Activated T-cell treated with anti-CD3 and anti-CD28 coated beads, Interleukin-2, amount 50 U/mL, for 4 hours (primary cell): ENCODE data around the gene SPDYE2. TPM values are rescaled to one million over a fixed set of nuclear protein-coding genes. Genes with fewer than 3 reads are reported as not detected.
"Not testable (repeated sequence)": the region's sequence is repeated elsewhere in the genome, so short reads cannot be mapped to it uniquely, and the experiment has no call there.

Source experiments
- ATAC-seq, 2 donors: fragments of 200-7000 bp; cut with Tn5 transposase; one replicate each; pipeline ENCODE4 v1.10.0; 2021
- DNase-seq: peaks from one replicate; pipeline ENCODE4 v3.0.0-alpha.2; 2020
- H3K27me3 Mint-ChIP-seq: one replicate; pipeline ENCODE4 v1.8.0; 2021; ENCODE audit warnings: low read depth, mixed read lengths
- H3K36me3 Mint-ChIP-seq: one replicate; pipeline ENCODE4 v1.8.0; 2022; ENCODE audit warnings: mixed read lengths; ENCODE audit not compliant: insufficient read depth
- H3K4me1 Mint-ChIP-seq: one replicate; pipeline ENCODE4 v1.8.0; 2021; ENCODE audit warnings: low read depth, mixed read lengths
- H3K4me3 Mint-ChIP-seq: one replicate; pipeline ENCODE4 v1.8.0; 2021; ENCODE audit warnings: mild to moderate bottlenecking, moderate library complexity, mixed read lengths
- H3K9me3 Mint-ChIP-seq: one replicate; pipeline ENCODE4 v1.8.0; 2021; ENCODE audit warnings: mixed read lengths
- total RNA-seq, 3 donors: library from RNA; stranded (reverse); gene quantifications; one replicate each; pipeline ENCODE4 v1.2.1, GENCODE V29; 2021

Gene SPDYE2, protein sequence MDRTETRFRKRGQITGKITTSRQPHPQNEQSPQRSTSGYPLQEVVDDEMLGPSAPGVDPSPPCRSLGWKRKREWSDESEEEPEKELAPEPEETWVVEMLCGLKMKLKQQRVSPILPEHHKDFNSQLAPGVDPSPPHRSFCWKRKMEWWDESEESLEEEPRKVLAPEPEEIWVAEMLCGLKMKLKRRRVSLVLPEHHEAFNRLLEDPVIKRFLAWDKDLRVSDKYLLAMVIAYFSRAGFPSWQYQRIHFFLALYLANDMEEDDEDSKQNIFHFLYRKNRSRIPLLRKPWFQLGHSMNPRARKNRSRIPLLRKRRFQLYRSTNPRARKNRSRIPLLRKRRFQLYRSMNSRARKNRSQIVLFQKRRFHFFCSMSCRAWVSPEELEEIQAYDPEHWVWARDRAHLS
- total RNA-seq: not detected

DNA sequence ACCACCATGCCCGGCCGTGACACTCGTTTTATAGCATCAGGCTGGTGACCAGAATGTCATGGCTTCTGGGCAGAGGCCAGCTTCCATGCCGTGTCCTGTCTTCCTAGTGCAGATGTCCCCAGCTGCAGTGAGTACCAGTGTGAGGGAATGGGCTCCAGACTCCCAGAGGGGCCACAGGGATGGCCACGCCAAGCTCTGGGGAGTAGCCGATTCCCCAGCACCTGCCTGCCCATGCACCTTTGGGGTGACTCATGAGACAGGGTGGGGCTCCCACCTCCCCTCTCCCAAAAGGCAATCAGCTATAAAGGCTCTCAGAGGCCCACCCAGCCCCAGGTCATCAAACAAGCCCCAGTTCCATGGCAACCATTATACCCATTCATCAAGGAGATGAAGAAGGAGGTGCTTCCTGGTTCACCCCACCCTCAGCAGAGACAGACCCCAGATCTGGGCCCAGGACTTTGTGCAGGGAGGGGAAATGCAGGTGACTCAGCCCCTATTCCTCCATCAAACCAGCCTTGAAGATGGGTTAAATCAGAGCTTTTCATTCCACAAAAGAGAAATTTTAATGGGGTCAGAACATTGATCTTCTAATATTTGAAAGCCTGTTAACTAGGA lies at the start of gene SPDYE2:
TSS of gene SPDYE2 (plus strand) at position 419 of the 615 bp plus-strand sequence. CDS start 2,030 bp downstream, outside the sequence.
- not testable (repeated sequence) for H3K36me3 Mint-ChIP-seq, H3K4me3 Mint-ChIP-seq, DNase-seq, ATAC-seq, H3K9me3 Mint-ChIP-seq, H3K4me1 Mint-ChIP-seq, H3K27me3 Mint-ChIP-seq

DNA sequence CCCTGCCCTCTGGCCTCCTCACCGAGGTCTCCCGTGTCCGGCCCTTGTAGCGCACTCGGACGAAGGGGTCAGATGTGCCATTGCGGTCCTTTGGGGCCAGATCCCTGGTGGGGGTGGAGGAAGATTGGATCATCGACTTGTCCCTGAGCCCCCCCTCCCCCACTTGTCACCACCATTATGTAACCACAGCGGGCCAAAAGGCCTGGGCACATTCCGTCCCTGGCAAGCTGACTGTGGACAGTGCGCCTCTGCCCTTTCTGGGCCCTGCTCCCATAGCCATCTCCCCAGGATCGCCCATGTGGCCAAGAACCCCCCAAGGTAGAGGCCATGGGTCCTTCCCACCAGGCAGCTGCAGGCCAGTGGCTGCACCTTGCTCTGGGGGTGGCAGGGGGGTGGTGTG lies 47.9 kb upstream of the SPDYE2 start:
- not testable (repeated sequence) for H3K4me1 Mint-ChIP-seq, ATAC-seq, H3K9me3 Mint-ChIP-seq, H3K4me3 Mint-ChIP-seq, DNase-seq, H3K27me3 Mint-ChIP-seq, H3K36me3 Mint-ChIP-seq

DNA sequence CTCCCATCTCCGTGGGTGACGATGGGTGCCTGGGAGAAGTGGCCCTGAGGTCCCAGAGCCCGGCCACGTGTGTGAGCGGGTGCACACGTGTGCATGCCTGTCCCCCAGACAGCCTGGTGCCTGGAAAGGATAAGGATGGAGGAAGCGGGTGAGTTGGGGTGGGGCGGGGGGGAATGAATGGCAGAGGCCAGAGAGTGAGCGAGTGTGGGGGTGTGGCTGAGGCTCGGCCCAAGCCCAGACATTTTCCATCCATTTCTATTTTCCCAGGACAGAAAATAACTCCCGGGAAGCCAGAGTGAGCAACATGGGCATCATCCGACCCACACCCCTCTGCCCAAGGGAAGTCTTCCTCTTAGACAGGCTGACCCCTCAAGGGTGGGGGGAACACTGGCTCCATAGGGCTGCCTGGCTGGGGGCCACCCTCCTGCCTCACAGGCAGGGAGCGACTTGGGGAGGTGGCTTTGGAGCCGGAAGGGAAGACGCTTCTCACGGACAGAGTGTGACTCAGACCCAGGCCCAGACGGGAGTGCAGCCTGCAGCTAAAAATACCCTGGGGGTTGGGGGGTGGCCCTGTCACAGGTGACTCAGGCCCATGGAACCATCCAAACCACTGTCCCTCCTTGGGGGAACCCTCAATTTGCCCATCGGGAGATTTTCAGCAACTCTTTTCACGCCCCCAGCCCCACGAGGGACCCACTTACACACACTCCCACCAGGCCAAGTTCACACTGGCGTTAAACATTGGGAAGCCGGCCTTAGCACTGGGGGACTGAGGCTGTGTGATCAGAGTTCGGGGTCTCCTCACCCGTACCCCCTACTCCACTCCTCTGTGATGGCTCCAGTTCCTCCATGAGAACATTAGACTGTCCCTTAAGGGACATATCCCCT lies 45.5 kb upstream of the SPDYE2 start:
- not testable (repeated sequence) for ATAC-seq, H3K27me3 Mint-ChIP-seq

DNA sequence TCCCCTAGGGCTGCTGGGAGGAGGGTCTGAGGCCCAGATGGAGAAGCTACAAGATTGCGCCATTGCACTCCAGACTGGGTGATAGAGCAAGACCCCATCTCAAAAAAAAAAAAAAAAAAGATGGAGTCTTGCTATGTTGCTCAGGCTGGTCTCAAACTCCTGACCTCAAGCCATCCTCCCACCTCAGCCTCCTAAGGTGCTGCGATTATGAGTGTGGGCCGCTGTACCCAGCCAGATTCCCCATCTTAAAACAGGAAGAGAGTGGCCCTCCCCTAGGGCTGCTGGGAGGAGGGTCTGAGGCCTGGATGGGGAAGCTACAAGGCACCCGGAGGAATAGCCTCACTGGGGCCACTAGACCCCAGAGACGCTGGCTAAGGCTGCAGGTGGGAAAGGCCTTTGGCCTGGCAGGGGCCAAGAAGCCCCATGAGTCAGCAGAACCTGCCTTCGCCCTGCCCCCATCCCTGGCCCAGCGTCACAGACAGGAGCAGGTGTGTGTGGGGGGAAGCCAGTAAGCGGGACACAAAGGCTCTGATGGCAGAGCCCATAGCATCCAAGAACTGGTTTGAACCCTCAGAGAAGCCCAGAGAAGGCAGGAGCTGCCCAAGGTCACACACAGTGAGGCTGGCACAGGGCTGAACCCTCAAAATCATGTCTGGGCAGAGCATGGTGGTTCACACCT lies 43.5 kb upstream of the SPDYE2 start:
- not testable (repeated sequence) for H3K27me3 Mint-ChIP-seq, H3K9me3 Mint-ChIP-seq, H3K4me3 Mint-ChIP-seq

More for the DNA sequence above, 45.5 kb upstream of the SPDYE2 start:
- H3K9me3 Mint-ChIP-seq, DNase-seq, H3K4me3 Mint-ChIP-seq, H3K36me3 Mint-ChIP-seq, H3K4me1 Mint-ChIP-seq: not testable (repeated sequence)

DNA sequence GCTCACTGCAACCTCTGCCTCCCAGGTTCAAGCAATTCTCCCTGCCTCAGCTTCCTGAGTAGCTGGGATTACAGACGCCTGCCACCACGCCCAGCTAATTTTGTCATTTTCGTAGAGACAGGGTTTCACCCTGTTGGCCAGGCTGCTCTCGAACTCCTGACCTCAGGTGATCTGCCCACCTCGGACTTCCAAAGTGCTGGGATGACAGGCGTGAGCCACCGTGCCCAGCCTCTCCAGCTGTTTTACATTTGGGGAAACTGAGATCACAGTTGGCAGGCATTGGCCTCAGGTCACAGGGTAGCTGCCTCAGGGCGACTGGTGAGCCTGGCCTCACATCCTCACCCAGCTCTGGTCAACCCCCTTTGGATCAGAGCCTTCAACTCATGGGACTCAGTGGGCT lies 40.5 kb upstream of the SPDYE2 start:
- not testable (repeated sequence) for H3K27me3 Mint-ChIP-seq, H3K4me3 Mint-ChIP-seq, H3K36me3 Mint-ChIP-seq, ATAC-seq, DNase-seq, H3K4me1 Mint-ChIP-seq, H3K9me3 Mint-ChIP-seq

More for the DNA sequence above, 43.5 kb upstream of the SPDYE2 start:
- not testable (repeated sequence) for ATAC-seq, H3K36me3 Mint-ChIP-seq, DNase-seq, H3K4me1 Mint-ChIP-seq

DNA sequence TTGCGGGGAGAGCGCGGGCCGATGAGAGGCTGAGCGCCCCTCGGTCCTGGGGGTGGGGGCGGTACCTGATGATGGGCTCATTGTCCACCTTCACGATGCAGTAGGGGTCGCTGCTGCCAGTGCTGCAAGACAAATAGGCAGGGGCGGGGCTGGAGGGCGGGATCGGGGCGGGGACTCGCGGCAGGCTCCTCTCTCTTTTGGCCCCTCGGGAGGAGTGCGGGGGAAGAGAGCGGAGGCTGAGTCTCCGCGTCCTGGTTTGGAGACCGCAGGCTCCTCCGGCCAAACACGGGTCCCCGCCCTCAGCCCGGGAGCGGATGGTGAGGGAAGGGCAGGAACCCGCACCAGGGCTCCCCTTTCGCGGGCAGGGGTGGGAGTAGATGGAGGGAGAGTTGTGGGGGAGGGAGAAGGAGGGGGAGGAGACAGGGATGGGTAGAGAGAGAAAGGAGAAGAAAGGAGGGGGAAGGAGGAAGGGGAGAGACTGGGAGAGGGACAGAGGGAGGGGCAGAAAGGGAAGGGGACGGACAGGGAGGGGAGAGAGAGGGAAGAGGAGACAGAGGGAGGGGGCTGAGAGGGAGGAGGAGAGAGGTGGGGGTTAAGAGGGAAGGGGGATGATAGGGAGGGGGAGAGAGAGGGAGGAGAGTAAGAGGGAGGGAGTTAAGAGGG lies 39.0 kb upstream of the SPDYE2 start:
- not testable (repeated sequence) for H3K9me3 Mint-ChIP-seq, H3K4me1 Mint-ChIP-seq, H3K4me3 Mint-ChIP-seq, H3K36me3 Mint-ChIP-seq, H3K27me3 Mint-ChIP-seq, DNase-seq
- ATAC-seq: peak; percentile 82 to 84

DNA sequence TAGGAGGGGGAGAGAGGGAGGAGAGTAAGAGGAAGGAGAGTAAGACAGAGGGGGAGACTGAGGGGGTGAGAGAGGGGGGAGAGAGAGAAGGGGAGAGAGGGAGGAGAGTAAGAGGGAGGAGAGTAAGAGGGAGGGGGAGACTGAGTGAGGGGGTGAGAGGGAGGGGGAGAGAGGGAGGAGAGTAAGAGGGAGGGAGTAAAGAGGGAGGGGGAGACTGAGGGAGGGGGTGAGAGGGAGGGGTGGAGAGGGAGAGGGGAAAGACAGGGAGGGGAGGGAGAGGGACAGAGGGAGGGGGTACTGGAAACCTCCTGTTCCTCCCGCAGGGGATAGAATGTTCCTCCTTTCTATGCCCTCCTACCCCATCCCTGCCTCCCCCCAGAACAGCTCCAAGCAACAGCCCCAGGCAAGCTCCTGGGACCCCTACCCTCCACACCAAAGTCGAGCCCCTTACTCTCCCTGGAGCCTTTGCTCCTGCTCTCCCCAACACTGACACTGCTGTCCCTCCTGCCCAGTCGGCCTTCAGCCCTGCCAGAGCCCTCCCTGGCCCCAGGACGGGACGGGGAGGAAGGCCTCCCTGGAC lies 38.3 kb upstream of the SPDYE2 start:
- H3K9me3 Mint-ChIP-seq, H3K36me3 Mint-ChIP-seq, H3K4me1 Mint-ChIP-seq, H3K27me3 Mint-ChIP-seq, DNase-seq, ATAC-seq, H3K4me3 Mint-ChIP-seq: not testable (repeated sequence)

DNA sequence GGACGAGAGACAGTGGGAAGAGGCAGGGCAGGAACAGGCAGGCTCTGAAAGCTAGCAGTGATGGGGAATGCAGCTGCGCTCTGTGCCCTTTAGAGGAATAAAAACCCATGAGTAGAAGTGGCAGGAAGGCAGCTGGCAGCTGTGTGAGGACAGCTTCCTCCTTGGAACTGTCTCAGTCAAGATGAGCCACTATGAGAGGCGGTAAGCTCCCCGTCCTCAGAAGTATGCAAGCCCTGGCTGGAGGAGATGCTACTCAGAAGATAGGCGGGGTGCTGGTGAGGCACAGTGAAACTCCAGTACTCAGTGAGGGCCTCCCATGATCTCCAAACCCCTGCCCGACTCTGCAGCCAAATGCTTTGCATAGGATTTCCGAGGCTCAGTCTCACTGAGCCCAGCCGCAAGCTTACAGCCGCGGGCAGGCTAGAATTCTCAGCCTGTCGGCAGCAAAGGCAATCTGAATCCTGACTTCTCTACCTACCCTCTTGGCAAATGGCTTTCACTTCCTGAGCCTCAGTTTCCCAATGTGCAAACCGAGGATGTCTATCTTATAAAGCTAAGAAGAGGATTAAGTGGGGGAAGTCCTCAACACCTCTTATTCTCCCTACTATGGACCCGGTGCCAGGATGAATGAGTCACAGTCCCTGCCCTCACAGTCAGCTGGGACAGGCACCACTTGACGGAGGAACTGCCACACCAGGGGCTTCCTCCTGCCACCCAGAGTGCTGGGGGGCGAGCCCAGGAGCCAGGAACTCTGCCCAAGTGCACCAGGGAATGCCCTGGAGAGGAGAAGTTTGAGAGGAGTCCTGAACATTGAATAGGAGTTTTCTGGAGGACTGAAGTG lies 35.9 kb upstream of the SPDYE2 start:
- not testable (repeated sequence) for H3K36me3 Mint-ChIP-seq, ATAC-seq, DNase-seq, H3K27me3 Mint-ChIP-seq, H3K4me3 Mint-ChIP-seq, H3K4me1 Mint-ChIP-seq, H3K9me3 Mint-ChIP-seq

DNA sequence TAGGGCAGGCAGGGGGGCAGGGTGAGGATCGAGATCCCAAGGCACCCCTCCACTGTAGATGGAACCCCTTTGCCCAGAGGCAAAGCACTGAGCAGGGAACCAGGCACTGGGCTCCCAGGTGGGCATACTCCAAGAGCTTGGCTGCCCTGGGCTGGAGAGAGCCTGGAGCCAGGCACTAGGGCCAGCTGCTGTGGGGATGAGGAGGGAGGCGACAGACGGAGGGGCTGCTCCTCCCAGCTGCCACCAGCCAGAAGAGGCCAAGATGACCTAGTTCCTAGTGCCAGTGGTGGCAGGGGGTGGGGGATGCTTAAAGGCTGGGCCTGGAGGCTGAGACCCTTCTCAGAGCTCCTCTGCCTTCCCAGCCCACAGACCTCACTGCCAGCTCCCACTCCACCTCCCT lies 35.1 kb upstream of the SPDYE2 start:
- not testable (repeated sequence) for H3K9me3 Mint-ChIP-seq

DNA sequence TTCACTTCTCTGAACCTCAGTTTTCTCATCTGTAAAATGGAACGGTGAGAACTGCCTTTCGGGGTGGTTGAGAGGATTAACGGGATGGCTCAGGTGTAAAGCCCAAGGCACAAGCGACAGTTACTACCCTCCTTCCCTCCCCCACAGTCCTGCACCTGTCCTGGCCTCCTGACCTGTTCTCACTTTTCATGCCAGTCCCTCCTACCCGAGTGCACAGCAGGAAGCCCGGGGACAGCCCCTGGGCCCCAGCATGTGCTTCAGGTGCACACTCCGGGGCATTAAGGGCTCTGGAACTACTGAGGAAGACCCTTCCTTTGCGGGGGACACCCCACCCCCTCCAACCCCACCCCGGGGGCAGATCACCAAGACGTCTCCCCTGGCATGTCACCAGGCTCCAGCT lies 34.1 kb upstream of the SPDYE2 start:
- H3K36me3 Mint-ChIP-seq, H3K9me3 Mint-ChIP-seq, H3K27me3 Mint-ChIP-seq, ATAC-seq, H3K4me1 Mint-ChIP-seq, DNase-seq, H3K4me3 Mint-ChIP-seq: not testable (repeated sequence)

More for the DNA sequence above, 35.1 kb upstream of the SPDYE2 start:
- DNase-seq, H3K27me3 Mint-ChIP-seq, H3K36me3 Mint-ChIP-seq, ATAC-seq, H3K4me1 Mint-ChIP-seq, H3K4me3 Mint-ChIP-seq: not testable (repeated sequence)

DNA sequence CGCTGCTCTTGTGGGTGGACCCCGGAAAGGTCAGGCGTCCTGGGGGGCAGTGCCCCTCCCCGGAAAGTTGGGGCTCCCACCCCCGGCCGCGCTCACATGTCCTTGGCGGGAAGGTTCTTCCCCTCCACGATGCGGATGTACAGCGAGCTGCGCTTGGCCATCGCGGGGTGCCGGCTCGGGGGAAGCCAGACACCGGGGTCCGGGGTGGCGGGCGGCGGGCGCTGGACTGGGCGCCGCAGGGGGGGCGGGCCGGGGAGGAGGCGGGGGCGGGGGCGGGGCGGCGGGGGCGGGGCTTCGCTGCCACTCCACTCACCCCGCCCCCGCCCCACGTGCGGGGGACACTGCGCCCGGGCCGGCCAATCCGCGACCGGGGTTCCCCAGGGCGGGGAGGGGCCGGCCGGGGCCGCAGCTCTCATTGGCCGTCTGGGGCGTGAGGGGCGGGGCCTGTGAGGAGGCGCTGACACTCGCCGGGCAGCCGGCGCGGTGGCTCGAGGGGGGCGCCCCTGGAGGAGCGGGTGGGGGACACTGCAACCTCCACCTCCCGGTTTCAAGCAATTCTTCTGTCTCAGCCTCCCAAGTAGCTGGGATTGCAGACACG lies 33.4 kb upstream of the SPDYE2 start, which contains the start of gene RASA4B:
TSS of gene RASA4B (minus strand) at position 228 of the 598 bp plus-strand sequence. CDS start at position 161, 67 bp downstream.
- peak; percentile 98 to 99 for ATAC-seq
- DNase-seq: not testable (repeated sequence)

DNA sequence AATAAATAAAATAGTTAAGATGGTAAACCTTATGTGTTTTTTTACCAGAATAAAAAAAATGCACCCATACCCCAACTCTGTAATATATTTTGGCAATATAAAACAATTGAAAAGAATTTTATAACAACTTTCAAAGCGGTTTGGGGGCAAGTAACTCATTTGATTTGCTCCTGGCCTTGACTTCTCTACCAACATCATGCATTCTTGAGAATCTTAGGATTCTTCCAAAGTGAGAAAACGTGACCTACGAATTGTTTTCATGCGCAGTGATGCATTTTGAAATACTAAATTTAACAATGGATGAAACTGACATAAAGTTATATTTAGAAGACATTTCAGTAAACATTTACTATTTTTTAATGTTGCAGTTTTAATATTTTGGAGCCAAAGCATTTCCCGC lies 30.2 kb upstream of the SPDYE2 start:
- H3K9me3 Mint-ChIP-seq, ATAC-seq, H3K4me1 Mint-ChIP-seq, H3K36me3 Mint-ChIP-seq, H3K27me3 Mint-ChIP-seq, H3K4me3 Mint-ChIP-seq, DNase-seq: not testable (repeated sequence)

More for the DNA sequence above, 33.4 kb upstream of the SPDYE2 start, which contains the start of gene RASA4B:
- H3K9me3 Mint-ChIP-seq, H3K4me3 Mint-ChIP-seq, H3K36me3 Mint-ChIP-seq, H3K4me1 Mint-ChIP-seq, H3K27me3 Mint-ChIP-seq: not testable (repeated sequence)
